Tibial artery (tissue), 4 donors: ENCODE data around the gene CNPPD1.

Source experiments
- DNase-seq, 2 donors: peaks; one replicate each; pipeline ENCODE4 v3.0.0-alpha.2; 2019
- H3K27ac ChIP-seq, 2 donors: fragments of 200-600 bp; sonication (generic) in 1 of 2; 1 replicate in 1 of 2; 2 replicates in 1 of 2; pipeline ENCODE4 v1.5.1; 2018 to 2019; ENCODE audit warnings: mild to moderate bottlenecking in 1 of 2
- H3K27me3 ChIP-seq, 2 donors: fragments of 200-600 bp; sonication (generic) in 1 of 2; one replicate each; pipeline versions ENCODE4 v1.5.1 to v1.6.0; 2016 to 2019
- H3K36me3 ChIP-seq, 3 donors: fragments of 200-600 bp; sonication (generic) in 2 of 3; one replicate each; pipeline ENCODE4 v1.5.1; 2016 to 2019; ENCODE audit warnings: mild to moderate bottlenecking in 2 of 3
- H3K4me1 ChIP-seq, 4 donors: fragments of 200-600 bp; sonication (generic) in 2 of 4; 1 replicate in 3 of 4; 2 replicates in 1 of 4; pipeline ENCODE4 v1.5.1; 2016 to 2019
- H3K4me3 ChIP-seq, 2 donors: fragments of 200-600 bp; sonication (generic) in 1 of 2; 1 replicate in 1 of 2; 2 replicates in 1 of 2; pipeline ENCODE4 v1.5.1; 2018 to 2019; ENCODE audit warnings: mild to moderate bottlenecking in 2 of 2
- H3K9me3 ChIP-seq, 3 donors: fragments of 200-600 bp; sonication (generic) in 1 of 3; one replicate each; pipeline ENCODE4 v1.5.1; 2016 to 2019
- intact Hi-C: fragments of 100-400 bp; cut with DNase I; formaldehyde crosslinking; loops from one replicate; pipeline ENCODE4 v1.15.0; 2023; ENCODE audit warnings: low total_unique reads
- TF ChIP-seq, protein P1 (sequence below), 2 experiments: fragments of 200-600 bp in 1 of 2; fragments of 450-650 bp in 1 of 2; IDR thresholded peaks; one replicate each; pipeline ENCODE4 v1.5.1; 2017 to 2019; ENCODE audit warnings: antibody characterized with exemption in 2 of 2, mild to moderate bottlenecking in 1 of 2, moderate library complexity in 1 of 2

The CNPPD1 gene

DNA sequence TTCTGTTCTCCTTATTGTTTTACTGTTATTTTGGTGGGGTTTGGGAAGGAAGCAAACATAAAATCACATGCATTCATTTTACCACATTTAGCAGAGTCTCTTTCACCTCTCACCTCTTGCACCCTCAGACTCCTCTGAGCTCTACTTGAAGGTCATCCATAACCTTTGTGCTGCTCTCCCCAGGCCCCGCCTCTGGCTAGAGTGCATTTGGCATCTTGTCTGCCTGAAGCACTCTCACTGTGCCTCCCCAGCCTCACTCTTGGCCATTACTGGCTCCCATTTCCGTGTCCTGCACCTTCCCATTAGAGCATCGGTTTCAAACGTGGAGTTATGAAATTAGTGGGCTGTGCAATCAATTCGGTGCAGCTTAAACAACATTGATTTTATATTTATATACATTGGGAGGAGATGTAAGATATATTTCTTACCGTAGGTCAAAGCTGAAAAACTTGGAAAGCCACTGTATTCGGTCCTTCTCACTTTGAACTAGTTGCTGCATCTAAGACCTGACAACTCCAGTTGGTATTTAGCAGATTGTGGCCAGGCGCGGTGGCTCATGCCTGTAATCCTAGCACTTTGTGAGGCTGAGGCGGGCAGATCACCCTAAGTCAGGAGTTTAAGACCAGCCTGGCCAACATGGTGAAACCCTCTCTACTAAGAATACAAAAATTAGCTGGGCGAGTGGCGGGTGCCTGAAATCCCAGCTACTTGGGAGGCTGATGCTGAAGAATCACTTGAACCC, 22.9 kb upstream of the CNPPD1 start:
- no peak for DNase-seq
- TF ChIP-seq, protein P1, sequence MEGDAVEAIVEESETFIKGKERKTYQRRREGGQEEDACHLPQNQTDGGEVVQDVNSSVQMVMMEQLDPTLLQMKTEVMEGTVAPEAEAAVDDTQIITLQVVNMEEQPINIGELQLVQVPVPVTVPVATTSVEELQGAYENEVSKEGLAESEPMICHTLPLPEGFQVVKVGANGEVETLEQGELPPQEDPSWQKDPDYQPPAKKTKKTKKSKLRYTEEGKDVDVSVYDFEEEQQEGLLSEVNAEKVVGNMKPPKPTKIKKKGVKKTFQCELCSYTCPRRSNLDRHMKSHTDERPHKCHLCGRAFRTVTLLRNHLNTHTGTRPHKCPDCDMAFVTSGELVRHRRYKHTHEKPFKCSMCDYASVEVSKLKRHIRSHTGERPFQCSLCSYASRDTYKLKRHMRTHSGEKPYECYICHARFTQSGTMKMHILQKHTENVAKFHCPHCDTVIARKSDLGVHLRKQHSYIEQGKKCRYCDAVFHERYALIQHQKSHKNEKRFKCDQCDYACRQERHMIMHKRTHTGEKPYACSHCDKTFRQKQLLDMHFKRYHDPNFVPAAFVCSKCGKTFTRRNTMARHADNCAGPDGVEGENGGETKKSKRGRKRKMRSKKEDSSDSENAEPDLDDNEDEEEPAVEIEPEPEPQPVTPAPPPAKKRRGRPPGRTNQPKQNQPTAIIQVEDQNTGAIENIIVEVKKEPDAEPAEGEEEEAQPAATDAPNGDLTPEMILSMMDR (IDR thresholded peaks at IDR 0.05), result no peak
- H3K36me3 ChIP-seq, result no peaks in the 10 kb centered on the region
- no peaks in the 10 kb centered on the region for H3K9me3 ChIP-seq
- no peaks in the 10 kb centered on the region for H3K4me1 ChIP-seq
- H3K27me3 ChIP-seq, result peaks cover 0 to 33% of the 10 kb centered on the region in 2 donors
- intact Hi-C loops, result loop anchor here (10.0 kb wide), 1 partner anchor 505 kb away; no protein-coding TSS in a partner anchor
- no peak overlapping the region for H3K27ac ChIP-seq
- H3K4me3 ChIP-seq, result no peak overlapping the region

DNA sequence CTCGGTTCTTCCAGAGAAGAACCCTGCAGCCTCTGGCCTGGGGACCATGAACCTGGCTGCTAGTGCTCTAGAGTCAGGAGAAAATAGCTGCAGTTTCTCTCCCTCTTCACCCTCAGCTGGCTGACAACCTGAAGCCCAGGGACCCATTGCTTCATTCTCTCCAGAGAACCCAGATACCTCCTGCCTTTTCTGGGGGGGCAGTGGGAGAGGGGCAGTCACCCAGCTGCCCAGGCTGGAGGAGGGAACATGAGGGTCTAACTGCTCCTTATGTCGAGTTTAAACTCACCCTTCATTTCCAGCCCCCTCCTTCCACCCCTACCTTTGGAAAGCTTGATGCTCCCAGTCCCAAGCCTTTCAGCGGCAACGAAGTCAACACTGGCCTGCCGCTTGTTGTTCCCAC, 22.2 kb upstream of the CNPPD1 start:
- no peak for DNase-seq
- intact Hi-C loops, result loop anchor here (10.0 kb wide), 1 partner anchor 504 kb away; no protein-coding TSS in a partner anchor
- Histone ChIP-seq H3K4me3 (no peak overlapping the region), H3K36me3 (no peaks in the 10 kb centered on the region), H3K9me3 (no peaks in the 10 kb centered on the region), H3K27me3 (peaks cover 0 to 33% of the 10 kb centered on the region in 2 donors), H3K4me1 (no peaks in the 10 kb centered on the region), H3K27ac (no peak overlapping the region)
- TF ChIP-seq, protein P1 (IDR thresholded peaks at IDR 0.05), result no peak

DNA sequence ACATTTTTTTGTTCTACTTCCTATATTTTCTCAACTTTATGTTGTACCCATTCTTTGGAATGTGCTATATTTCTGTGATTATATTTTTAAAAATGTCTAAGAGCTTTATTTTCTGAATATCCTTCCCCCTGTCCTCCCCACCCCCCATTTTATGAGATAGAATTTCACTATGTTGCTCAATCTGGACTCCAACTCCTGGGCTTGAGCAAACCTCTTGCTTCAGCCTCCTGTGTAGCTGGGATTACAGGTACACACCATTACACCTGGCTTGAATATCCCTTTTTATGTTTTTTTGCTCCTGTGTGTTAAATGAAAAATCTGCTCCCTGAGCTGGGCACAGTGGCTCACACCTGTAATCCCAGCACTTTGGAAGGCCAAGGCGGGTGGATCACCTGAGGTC, 20.7 kb upstream of the CNPPD1 start:
- H3K4me3 ChIP-seq, result no peak overlapping the region
- no peak for DNase-seq
- peaks cover 0 to 33% of the 10 kb centered on the region in 2 donors for H3K27me3 ChIP-seq
- H3K4me1 ChIP-seq, result no peaks in the 10 kb centered on the region
- intact Hi-C loops, result loop anchor here (10.0 kb wide), 1 partner anchor 503 kb away; no protein-coding TSS in a partner anchor
- no peaks in the 10 kb centered on the region for H3K36me3 ChIP-seq
- H3K27ac ChIP-seq, result no peak overlapping the region
- TF ChIP-seq, protein P1 (IDR thresholded peaks at IDR 0.05), result no peak
- no peaks in the 10 kb centered on the region for H3K9me3 ChIP-seq

DNA sequence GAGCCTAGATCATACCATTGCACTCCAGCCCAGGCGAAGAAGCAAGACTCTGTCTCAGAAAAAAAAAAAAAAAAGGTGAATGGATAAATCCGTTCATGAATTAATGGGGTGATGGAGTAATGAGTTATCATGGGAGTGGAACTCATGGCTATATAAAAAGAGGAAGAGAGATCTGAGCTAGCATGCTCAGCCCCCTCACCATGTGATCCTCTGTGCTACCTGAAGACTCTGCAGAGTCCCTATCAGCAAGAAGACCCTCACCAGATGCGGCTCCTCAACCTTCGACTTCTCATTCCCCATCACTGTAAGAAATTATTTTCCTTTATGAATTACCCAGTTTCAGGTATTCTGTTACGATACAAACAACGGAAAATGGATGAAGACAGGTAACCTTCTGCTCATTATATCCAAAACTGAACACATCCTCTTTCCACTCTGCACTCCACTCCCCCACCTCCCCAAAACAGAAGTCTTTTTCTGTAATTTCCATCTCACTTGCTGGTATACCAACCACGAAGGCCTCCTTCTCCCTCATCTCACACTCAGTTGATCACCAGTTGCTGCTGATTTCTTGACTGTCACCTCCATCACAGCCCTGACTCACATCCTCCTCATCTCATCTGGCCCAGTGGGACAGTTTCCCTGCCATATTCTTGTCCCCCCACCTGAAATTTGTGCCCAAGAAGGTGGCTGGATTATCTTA, 10.2 kb upstream of the CNPPD1 start:
- H3K4me3 ChIP-seq, result no peak overlapping the region
- TF ChIP-seq, protein P1 (IDR thresholded peaks at IDR 0.05), result no peak
- intact Hi-C loops, result no loop called here

DNA sequence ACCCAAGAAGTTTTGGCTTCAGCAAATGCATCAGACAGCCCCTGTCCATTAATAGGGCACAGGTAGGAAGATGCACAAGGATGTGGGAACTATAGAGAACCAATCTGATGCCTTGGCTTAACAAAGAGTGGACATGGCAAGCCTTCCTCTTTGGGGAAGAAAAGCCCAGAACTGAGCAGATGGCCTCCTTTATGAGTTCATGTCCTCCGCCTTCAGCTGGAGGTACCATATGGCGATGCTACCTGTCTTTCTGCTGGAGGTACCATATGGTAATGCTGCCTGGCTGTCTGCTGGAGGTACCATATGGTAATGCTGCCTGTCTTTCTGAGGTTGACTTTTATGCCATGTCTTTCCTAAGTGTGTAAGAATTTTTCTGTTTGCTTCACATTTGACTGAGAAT, 7.4 kb upstream of the CNPPD1 start:
- TF ChIP-seq, protein P1 (IDR thresholded peaks at IDR 0.05), result no peak
- H3K27ac ChIP-seq, result no peak overlapping the region
- intact Hi-C loops, result no loop called here
- no peaks in the 10 kb centered on the region for H3K27me3 ChIP-seq
- H3K36me3 ChIP-seq, result peaks cover 47 to 55% (median 54%) of the 10 kb centered on the region in 3 donors
- H3K9me3 ChIP-seq, result no peaks in the 10 kb centered on the region
- H3K4me3 ChIP-seq, result no peak overlapping the region
- no peak for DNase-seq
- H3K4me1 ChIP-seq, result peaks cover under 1 to 12% (median 10%) of the 10 kb centered on the region in 4 donors

More for the DNA sequence above, 10.2 kb upstream of the CNPPD1 start:
- Histone ChIP-seq H3K4me1 (no peaks in the 10 kb centered on the region), H3K36me3 (peaks cover 24 to 30% (median 29%) of the 10 kb centered on the region in 3 donors), H3K27ac (no peak overlapping the region), H3K27me3 (no peaks in the 10 kb centered on the region), H3K9me3 (no peaks in the 10 kb centered on the region)
- DNase-seq, result no peak
